Loucy (cell line): ENCODE results near the gene RNF157.

Experiments
- CTCF ChIP-seq: fragments of 200-600 bp; sonication (generic); conservative IDR thresholded peaks from 2 replicates; pipeline ENCODE4 v1.5.1; 2014; ENCODE audit warnings: mild to moderate bottlenecking, antibody characterized with exemption, low read length
- EZH2phosphoT487 ChIP-seq: fragments of 200-600 bp; IDR thresholded peaks from 2 replicates; pipeline ENCODE4 v1.6.1; 2018; ENCODE audit warnings: antibody characterized with exemption, mild to moderate bottlenecking, moderate library complexity, borderline replicate concordance

- TF ChIP-seq CTCF (no peak), EZH2phosphoT487 (no peak)
Observed at GRCh38 chr17:76160896-76161528, 79.3 kb downstream of the RNF157 start.
